OCI-LY1 (cell line): ENCODE measurements around the gene UBE2N.

ENCODE experiments used
- H2AFZ ChIP-seq: fragments of 200-600 bp; sonication (generic), shearing (Covaris generic); 2 replicates; pipeline ENCODE4 v1.6.0; 2014; ENCODE audit warnings: antibody characterized with exemption, mild to moderate bottlenecking, low read length
- H3F3A ChIP-seq: fragments of 200-600 bp; sonication (generic), shearing (Covaris generic); 2 replicates; pipeline ENCODE4 v1.6.0; 2014; ENCODE audit warnings: mild to moderate bottlenecking, antibody characterized with exemption, low read length, moderate library complexity; ENCODE audit not compliant: insufficient read depth
- H3K27ac ChIP-seq: fragments of 200-600 bp; sonication (generic); 2 replicates; pipeline ENCODE4 v1.5.1; 2014; ENCODE audit warnings: low read length, mixed run types, mild to moderate bottlenecking, low read depth; ENCODE audit not compliant: poor library complexity, severe bottlenecking
- H3K27me3 ChIP-seq: fragments of 200-600 bp; sonication (generic); 2 replicates; pipeline ENCODE4 v1.6.0; 2014; ENCODE audit warnings: antibody characterized with exemption, mild to moderate bottlenecking, low read length, moderate library complexity; ENCODE audit not compliant: insufficient read depth
- H3K36me3 ChIP-seq: fragments of 200-600 bp; sonication (generic); 2 replicates; pipeline ENCODE4 v1.6.1; 2014; ENCODE audit warnings: mild to moderate bottlenecking, antibody characterized with exemption, low read length, moderate library complexity, mixed read lengths; ENCODE audit not compliant: insufficient read depth
- H3K4me1 ChIP-seq: fragments of 200-600 bp; sonication (generic); 2 replicates; pipeline ENCODE4 v1.5.1; 2014; ENCODE audit warnings: mild to moderate bottlenecking, low read length, moderate library complexity; ENCODE audit not compliant: insufficient read depth, severe bottlenecking
- H3K4me2 ChIP-seq: fragments of 200-600 bp; sonication (generic), shearing (Covaris generic); 2 replicates; pipeline ENCODE4 v1.6.1; 2014; ENCODE audit warnings: low read length
- H3K4me3 ChIP-seq: fragments of 200-600 bp; sonication (generic); 2 replicates; pipeline ENCODE4 v1.5.1; 2014; ENCODE audit warnings: low read length, low read depth, mild to moderate bottlenecking, mixed read lengths; ENCODE audit not compliant: poor library complexity, severe bottlenecking
- H3K79me2 ChIP-seq: fragments of 200-600 bp; shearing (Covaris generic); 2 replicates; pipeline ENCODE4 v1.6.1; 2016; ENCODE audit warnings: mixed run types, low read length, mixed read lengths; ENCODE audit not compliant: insufficient read depth
- H3K9ac ChIP-seq: fragments of 200-600 bp; sonication (generic), shearing (Covaris generic); 2 replicates; pipeline ENCODE4 v1.6.1; 2014; ENCODE audit warnings: mild to moderate bottlenecking, low read length, mixed read lengths
- H3K9me2 ChIP-seq: fragments of 200-600 bp; sonication (generic), shearing (Covaris generic); 2 replicates; pipeline ENCODE4 v1.6.1; 2014; ENCODE audit warnings: low read depth, mild to moderate bottlenecking, low read length, mixed read lengths
- H3K9me3 ChIP-seq: fragments of 200-600 bp; shearing (Covaris generic); 2 replicates; pipeline ENCODE4 v1.6.1; 2014; ENCODE audit warnings: low read length, mixed read lengths
- H4K20me1 ChIP-seq: fragments of 200-600 bp; sonication (generic), shearing (Covaris generic); 2 replicates; pipeline ENCODE4 v1.6.0; 2016; ENCODE audit warnings: mild to moderate bottlenecking, low read length; ENCODE audit not compliant: insufficient read depth
- CTCF ChIP-seq: fragments of 200-600 bp; sonication (generic), shearing (Covaris generic); IDR thresholded peaks from 2 replicates; pipeline ENCODE4 v1.5.1; 2017; ENCODE audit warnings: mild to moderate bottlenecking, antibody characterized with exemption, low read length, moderate library complexity, mixed read lengths
- EZH2 ChIP-seq: fragments of 200-600 bp; sonication (generic), shearing (Covaris generic); IDR thresholded peaks from 2 replicates; pipeline ENCODE4 v1.8.0; 2017; ENCODE audit warnings: borderline replicate concordance, mixed run types, mild to moderate bottlenecking, antibody characterized with exemption, low read length, moderate library complexity, mixed read lengths

UBE2N gene

GRCh38 chr12:93397412-93397811 is 44.3 kb downstream of the UBE2N start:
- H3K4me3 ChIP-seq, result no peak overlapping the region
- H3K79me2 ChIP-seq, result no peaks in the 10 kb centered on the region
- no peaks in the 10 kb centered on the region for H3K9me2 ChIP-seq
- H3K4me1 ChIP-seq, result no peaks in the 10 kb centered on the region
- H3F3A ChIP-seq, result no peaks in the 10 kb centered on the region
- no peaks in the 10 kb centered on the region for H3K9me3 ChIP-seq
- H4K20me1 ChIP-seq, result no peaks in the 10 kb centered on the region
- H3K4me2 ChIP-seq, result no peak overlapping the region
- no peak overlapping the region for H2AFZ ChIP-seq
- no peaks in the 10 kb centered on the region for H3K27me3 ChIP-seq
- peaks cover 8% of the 10 kb centered on the region; the same call in 1 of the 2 replicates for H3K36me3 ChIP-seq
- no peak overlapping the region for H3K27ac ChIP-seq
- H3K9ac ChIP-seq, result no peak overlapping the region
- TF ChIP-seq CTCF, result no peak
- TF ChIP-seq EZH2, result no peak

GRCh38 chr12:93393425-93393824 is 48.3 kb downstream of the UBE2N start:
- Histone ChIP-seq H3K9ac (no peak overlapping the region), H3K4me2 (no peak overlapping the region), H3K4me1 (peaks cover 11% of the 10 kb centered on the region), H3K9me3 (no peaks in the 10 kb centered on the region), H3K9me2 (no peaks in the 10 kb centered on the region), H2AFZ (no peak overlapping the region), H3F3A (no peaks in the 10 kb centered on the region), H3K27me3 (no peaks in the 10 kb centered on the region), H4K20me1 (no peaks in the 10 kb centered on the region), H3K36me3 (peaks cover 8% of the 10 kb centered on the region), H3K27ac (no peak overlapping the region), H3K79me2 (no peaks in the 10 kb centered on the region), H3K4me3 (no peak overlapping the region)
- TF ChIP-seq CTCF, result no peak
- TF ChIP-seq EZH2, result no peak

GRCh38 chr12:93390549-93391297 is 51.0 kb downstream of the UBE2N start:
- Histone ChIP-seq H3K4me3 (no peak overlapping the region), H3K27ac (no peak overlapping the region), H3F3A (no peaks in the 10 kb centered on the region), H3K27me3 (no peaks in the 10 kb centered on the region), H3K4me2 (no peak overlapping the region), H3K9me3 (no peaks in the 10 kb centered on the region), H3K79me2 (no peaks in the 10 kb centered on the region), H3K4me1 (peaks cover 11% of the 10 kb centered on the region), H4K20me1 (no peaks in the 10 kb centered on the region), H3K9ac (no peak overlapping the region), H3K9me2 (no peaks in the 10 kb centered on the region), H2AFZ (no peak overlapping the region), H3K36me3 (no peaks in the 10 kb centered on the region; the same call in 1 of the 2 replicates)
- TF ChIP-seq CTCF (no peak), EZH2 (no peak)
